ENCODE measurements around the gene MOB2.
"Not testable (repeated sequence)": the region's sequence is repeated elsewhere in the genome, so short reads cannot be mapped to it uniquely, and the experiment has no call there.

Gene MOB2

DNA sequence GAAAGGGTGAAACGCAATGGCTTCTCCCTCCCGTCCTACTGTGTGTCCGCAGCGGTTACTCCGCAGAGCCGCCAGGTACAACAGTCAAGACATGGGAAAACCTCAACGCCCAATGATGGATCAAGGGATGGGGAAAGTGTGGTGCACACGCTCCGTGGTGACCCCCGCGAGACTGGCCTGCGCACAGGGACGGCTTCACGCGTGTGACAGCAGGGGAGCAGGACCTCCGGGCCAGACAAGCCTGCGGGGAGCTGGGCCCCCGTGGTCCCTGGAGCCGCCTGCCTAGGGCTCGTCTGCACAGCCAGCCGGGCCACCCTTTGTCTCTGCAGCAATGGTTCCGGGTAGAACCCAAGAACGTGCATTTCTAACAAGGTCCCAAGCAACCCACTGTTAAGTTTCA lies 31.7 kb upstream of the MOB2 start:
- DNase-seq (ENCODE audit: low read depth in 3 of 3): no peak

- no peak for DNase-seq (ENCODE audit: low read depth in 3 of 3)
These were observed 30.8 kb upstream of the MOB2 start for GRCh38 chr11:1517117-1518005.

GRCh38 chr11:1516273-1517067 lies 29.9 kb upstream of the MOB2 start:
- no peak for DNase-seq (ENCODE audit: low read depth in 3 of 3)

GRCh38 chr11:1515082-1516060 lies 28.8 kb upstream of the MOB2 start:
- DNase-seq (ENCODE audit: low read depth in 3 of 3): peak; percentile 57 to 73 (median 62)

GRCh38 chr11:1514336-1515061 lies 27.9 kb upstream of the MOB2 start:
- no peak for DNase-seq (ENCODE audit: low read depth in 3 of 3)

GRCh38 chr11:1513326-1514296 lies 27.0 kb upstream of the MOB2 start:
- no peak for DNase-seq (ENCODE audit: low read depth in 3 of 3)

GRCh38 chr11:1512531-1513258 lies 26.1 kb upstream of the MOB2 start:
- not testable (repeated sequence) for DNase-seq (ENCODE audit: low read depth in 3 of 3)

- no peak for DNase-seq (ENCODE audit: low read depth in 3 of 3)
These were observed 25.4 kb upstream of the MOB2 start for GRCh38 chr11:1511937-1512496.

GRCh38 chr11:1510928-1511327 lies 24.3 kb upstream of the MOB2 start:
- DNase-seq (ENCODE audit: low read depth in 3 of 3): no peak

GRCh38 chr11:1510351-1510750 lies 23.8 kb upstream of the MOB2 start:
- DNase-seq (ENCODE audit: low read depth in 3 of 3): not testable (repeated sequence)

DNA sequence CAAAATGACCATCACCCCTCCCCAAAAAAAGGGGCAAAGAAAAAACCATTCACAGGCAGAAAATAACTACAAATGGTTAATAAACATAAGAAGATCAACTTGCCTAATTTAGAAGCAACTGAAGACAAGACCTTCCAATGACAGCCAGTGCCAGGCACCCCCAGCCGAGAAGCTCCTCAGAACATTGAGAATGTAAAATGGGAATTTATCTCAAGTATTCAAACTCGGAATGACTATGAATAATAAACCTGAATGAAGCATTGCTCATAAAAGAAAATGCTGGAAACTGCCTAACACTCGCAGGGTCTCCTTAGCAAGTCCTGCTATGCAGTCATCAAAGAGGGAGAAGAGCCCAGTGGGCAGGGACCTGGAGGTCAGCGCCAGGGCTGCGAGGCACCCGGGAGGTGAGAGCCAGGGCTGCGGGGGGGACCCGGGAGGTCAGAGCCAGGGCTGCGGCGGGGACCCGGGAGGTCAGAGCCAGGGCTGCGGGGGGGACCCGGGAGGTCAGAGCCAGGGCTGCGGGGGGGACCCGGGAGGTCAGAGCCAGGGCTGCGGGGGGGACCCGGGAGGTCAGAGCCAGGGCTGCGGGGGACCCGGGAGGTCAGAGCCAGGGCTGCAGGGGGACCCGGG lies 23.2 kb upstream of the MOB2 start:
- no peak for DNase-seq (ENCODE audit: low read depth in 3 of 3)

GRCh38 chr11:1508986-1509385 lies 22.4 kb upstream of the MOB2 start:
- DNase-seq (ENCODE audit: low read depth in 3 of 3): no peak

GRCh38 chr11:1508491-1508891 lies 21.9 kb upstream of the MOB2 start:
- no peak for DNase-seq (ENCODE audit: low read depth in 3 of 3)

- no peak for DNase-seq (ENCODE audit: low read depth in 3 of 3)
These were observed 21.0 kb upstream of the MOB2 start for GRCh38 chr11:1507381-1508140.

GRCh38 chr11:1506981-1507380 lies 20.4 kb upstream of the MOB2 start:
- no peak for DNase-seq (ENCODE audit: low read depth in 3 of 3)

DNA sequence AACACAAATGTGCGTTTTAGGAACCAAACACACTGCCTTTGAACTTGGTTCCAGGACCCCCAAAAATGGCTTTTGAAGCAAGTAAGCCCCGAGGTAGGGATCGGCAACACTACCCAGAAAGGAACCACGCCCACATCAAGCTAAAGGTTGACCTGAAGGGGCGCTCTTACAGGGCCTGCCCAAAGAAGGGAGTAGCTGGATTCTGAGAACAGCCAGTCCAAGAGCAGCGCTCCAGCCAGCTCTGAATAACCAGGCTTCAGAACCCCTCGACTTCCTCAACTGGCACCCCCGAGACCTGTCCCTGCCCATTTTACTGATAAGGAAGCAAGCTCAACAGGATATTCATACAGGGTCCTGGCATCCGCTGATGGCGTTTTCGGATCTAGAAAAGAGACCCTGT lies 18.9 kb upstream of the MOB2 start:
- no peak for DNase-seq (ENCODE audit: low read depth in 3 of 3)

DNA sequence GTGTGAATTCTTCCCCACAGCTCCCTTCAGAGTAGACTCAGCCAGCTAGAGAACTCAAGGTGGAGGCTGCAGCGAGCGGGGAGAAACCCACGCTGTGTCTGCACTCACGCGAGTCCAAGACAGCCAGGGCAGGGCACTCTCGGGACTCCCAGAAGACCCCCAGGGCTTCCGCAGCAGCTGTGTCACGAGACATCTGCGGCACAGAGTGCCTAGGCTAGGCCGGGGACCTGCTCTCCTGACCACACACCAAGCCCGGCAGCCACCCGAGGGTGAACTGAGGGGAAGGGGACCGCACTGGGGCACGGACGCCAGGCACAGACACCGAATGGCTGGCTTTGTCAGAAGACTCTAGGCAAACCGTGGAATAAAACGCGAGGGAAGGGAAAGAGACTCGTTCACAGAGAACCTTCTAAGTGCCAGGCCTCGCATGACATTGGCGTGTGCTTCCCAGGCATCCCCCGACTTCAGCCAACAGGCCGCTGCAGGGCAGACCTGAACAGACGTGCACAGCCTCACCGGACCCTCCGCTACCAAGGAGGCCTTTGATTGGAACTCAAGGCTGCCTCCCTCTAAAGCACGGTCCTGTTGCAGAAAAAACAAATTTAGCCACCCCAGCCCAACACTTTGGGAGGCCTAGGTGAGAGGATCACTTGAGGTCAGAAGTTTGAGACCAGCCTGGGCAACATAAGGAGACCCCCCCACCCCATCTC lies 18.2 kb upstream of the MOB2 start:
- DNase-seq (ENCODE audit: low read depth in 3 of 3): no peak

Data from stimulated activated CD4-positive, alpha-beta T cell treated with anti-CD3 and anti-CD28 coated beads, TNF-alpha, amount 100 ng/mL, for 24 hours (primary cell).